Tibial nerve (tissue), 4 donors: Measurements from ENCODE around the gene MAST1.
"Not testable (repeated sequence)": the region's sequence is repeated elsewhere in the genome, so short reads cannot be mapped to it uniquely, and the experiment has no call there.

Experiments used
- EP300 ChIP-seq, 2 donors: sonication (generic); formaldehyde crosslinking; IDR thresholded peaks; one replicate each; pipeline ENCODE4 v1.6.1; 2017; ENCODE audit warnings: antibody characterized with exemption in 2 of 2, mild to moderate bottlenecking in 1 of 2
- POLR2A ChIP-seq, 2 donors: fragments of 450-650 bp; IDR thresholded peaks; one replicate each; pipeline ENCODE4 v1.6.1; 2017; ENCODE audit warnings: antibody characterized with exemption in 2 of 2, mild to moderate bottlenecking in 2 of 2, moderate library complexity in 2 of 2
- TF ChIP-seq, protein P1 (sequence below), 5 experiments: fragments of 200-600 bp in 3 of 5; fragments of 450-650 bp in 2 of 5; sonication (generic) in 3 of 5; IDR thresholded peaks; one replicate each; pipeline ENCODE4 v1.5.1; 2016 to 2019; ENCODE audit warnings: antibody characterized with exemption in 5 of 5, mild to moderate bottlenecking in 3 of 5, moderate library complexity in 2 of 5

DNA sequence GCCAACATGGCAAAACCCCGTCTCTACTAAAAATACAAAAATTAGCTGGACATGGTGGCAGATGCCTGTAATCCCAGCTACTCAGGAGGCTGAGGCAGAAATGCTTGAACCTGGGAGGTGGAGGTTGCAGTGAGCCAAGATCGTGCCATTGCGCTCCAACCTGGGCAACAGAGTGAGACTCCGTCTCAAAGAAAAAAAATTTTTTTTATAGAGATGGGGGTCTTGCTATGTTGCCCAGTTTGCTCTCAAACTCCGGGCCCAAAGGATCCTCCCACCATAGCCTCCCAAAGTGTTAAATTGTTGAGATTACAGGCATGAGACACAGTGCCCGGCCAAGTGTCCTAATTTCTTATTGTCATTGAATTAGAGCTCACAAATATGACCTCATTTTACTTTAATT, 21.1 kb upstream of the MAST1 start:
- TF ChIP-seq EP300, POLR2A (IDR thresholded peaks at IDR 0.05): not testable (repeated sequence)
- TF ChIP-seq, protein P1, sequence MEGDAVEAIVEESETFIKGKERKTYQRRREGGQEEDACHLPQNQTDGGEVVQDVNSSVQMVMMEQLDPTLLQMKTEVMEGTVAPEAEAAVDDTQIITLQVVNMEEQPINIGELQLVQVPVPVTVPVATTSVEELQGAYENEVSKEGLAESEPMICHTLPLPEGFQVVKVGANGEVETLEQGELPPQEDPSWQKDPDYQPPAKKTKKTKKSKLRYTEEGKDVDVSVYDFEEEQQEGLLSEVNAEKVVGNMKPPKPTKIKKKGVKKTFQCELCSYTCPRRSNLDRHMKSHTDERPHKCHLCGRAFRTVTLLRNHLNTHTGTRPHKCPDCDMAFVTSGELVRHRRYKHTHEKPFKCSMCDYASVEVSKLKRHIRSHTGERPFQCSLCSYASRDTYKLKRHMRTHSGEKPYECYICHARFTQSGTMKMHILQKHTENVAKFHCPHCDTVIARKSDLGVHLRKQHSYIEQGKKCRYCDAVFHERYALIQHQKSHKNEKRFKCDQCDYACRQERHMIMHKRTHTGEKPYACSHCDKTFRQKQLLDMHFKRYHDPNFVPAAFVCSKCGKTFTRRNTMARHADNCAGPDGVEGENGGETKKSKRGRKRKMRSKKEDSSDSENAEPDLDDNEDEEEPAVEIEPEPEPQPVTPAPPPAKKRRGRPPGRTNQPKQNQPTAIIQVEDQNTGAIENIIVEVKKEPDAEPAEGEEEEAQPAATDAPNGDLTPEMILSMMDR (IDR thresholded peaks at IDR 0.05): not testable (repeated sequence)
